Measurements from ENCODE around the gene IRF1. TPM values are rescaled to one million over a fixed set of nuclear protein-coding genes. Genes with fewer than 3 reads are reported as not detected.

Gene IRF1
- total and polyA plus RNA-seq, 2 of the 8 experiments (the other 6 are each of a cell fraction or from before 2014, with no cell fraction given) = 4.0 to 8.5 TPM

- Histone ChIP-seq H3K23ac (ENCODE audit: insufficient read length) (no peak overlapping the region), H3K4ac (replicated peaks; ENCODE audit: insufficient read length, low read depth, low read length) (peak overlapping the region; percentile 50), H3K18ac (ENCODE audit: extremely low read depth, low read length) (no peak overlapping the region), H2AK5ac (ENCODE audit: low read depth, low read length) (0 out of 2 replicates have a peak overlapping the region, but pooled peaks have one; percentile 65), H4K8ac (ENCODE audit: extremely low read depth, insufficient read depth, low read length) (no peak overlapping the region), H3K23me2 (ENCODE audit: low read depth, low read length) (no peaks in the 10 kb centered on the region), H3K79me1 (ENCODE audit: low read depth, low read length) (no peaks in the 10 kb centered on the region), H2BK15ac (ENCODE audit: low read length) (no peak overlapping the region), H4K5ac (ENCODE audit: insufficient read length, low read depth, low read length) (no peak overlapping the region), H3K4me2 (ENCODE audit: insufficient read depth in 1 of 2, low read depth in 2 of 2, low read length in 2 of 2) (no peak overlapping the region), H3K4me1 (replicated peaks in 1 of 4; ENCODE audit: control insufficient read depth in 3 of 4, insufficient read depth in 4 of 4, low read length in 3 of 4) (peaks cover 0 to 10% (median 0%) of the 10 kb centered on the region in 4 experiments; a peak in 2 of 7 replicates), H3K9me3 (ENCODE audit: insufficient read depth in 2 of 2, low read depth in 1 of 2, low read length in 1 of 2) (no peaks in the 10 kb centered on the region), H2BK5ac (ENCODE audit: low read depth, low read length) (no peak overlapping the region), H2BK12ac (ENCODE audit: low read depth, low read length) (no peak overlapping the region), H4K20me1 (replicated peaks in 1 of 2; ENCODE audit: control insufficient read depth in 1 of 2, insufficient read depth in 2 of 2, low read length in 2 of 2) (no peaks in the 10 kb centered on the region), H3K14ac (ENCODE audit: insufficient read length) (no peak overlapping the region), H3K56ac (replicated peaks; ENCODE audit: insufficient read length, low read depth, low read length) (no peak overlapping the region), H3K79me2 (ENCODE audit: control insufficient read depth in 1 of 2, insufficient read depth in 2 of 2, low read length in 2 of 2) (no peaks in the 10 kb centered on the region), H3K27me3 (replicated peaks in 1 of 4; ENCODE audit: control insufficient read depth in 3 of 4, extremely low read depth in 1 of 4, insufficient read depth in 3 of 4, low read length in 3 of 4) (no peaks in the 10 kb centered on the region), H3K4me3 (ENCODE audit: extremely low read depth in 1 of 4, insufficient read depth in 2 of 4, low read depth in 3 of 4, low read length in 4 of 4) (no peak overlapping the region), H2AFZ (ENCODE audit: low read length) (no peak overlapping the region), H2BK20ac (ENCODE audit: low read length) (no peak overlapping the region), H3K36me3 (ENCODE audit: control insufficient read depth in 2 of 4, insufficient read depth in 4 of 4, low read length in 3 of 4) (no peaks in the 10 kb centered on the region), H2BK120ac (replicated peaks; ENCODE audit: low read depth, low read length) (no peak overlapping the region), H4K91ac (replicated peaks; ENCODE audit: insufficient read length, low read length) (no peak overlapping the region), H3K27ac (ENCODE audit: low read depth, low read length) (no peak overlapping the region), H3K9ac (replicated peaks in 1 of 4; ENCODE audit: extremely low read depth in 1 of 4, low read depth in 3 of 4, low read length in 3 of 4) (no peak overlapping the region)
- FAIRE-seq (no peak), DNase-seq (ENCODE audit: low read depth in 1 of 2, low spot score in 2 of 2) (no peak)
- ChIA-PET POLR2A (ENCODE audit: partially characterized antibody) (interaction anchor here (0.9 to 2.9 kb wide), 5 partner anchors 9 to 23 kb away, joined by 3 to 25 read pairs (median 5); partner anchors contain the start of gene IRF1), CTCF (ENCODE audit: partially characterized antibody) (interaction anchor here (0.9 to 9.6 kb wide), 9 partner anchors 9 to 57 kb away, joined by 3 to 77 read pairs (median 7); partner anchors contain the start of gene IRF1)
- 87% methylated on average over 1 of the region's 1 CpG; no CpG with 5 or more reads in 1 of the 2 experiments for WGBS, 2 experiments (ENCODE audit: extremely low coverage in 1 of 2, insufficient coverage in 1 of 2, insufficient read length in 1 of 2, insufficient replicate concordance in 2 of 2, low coverage in 1 of 2, low lambda C conversion rate in 2 of 2, missing lambda C conversion rate in 1 of 2)
- TF ChIP-seq HDAC6 (IDR thresholded peaks at IDR 0.05; ENCODE audit: low read depth, low read length) (no peak), JUND (IDR thresholded peaks at IDR 0.05; ENCODE audit: low read length) (no peak), ATF2 (IDR thresholded peaks at IDR 0.05; ENCODE audit: low read length) (no peak), EZH2 (IDR thresholded peaks at IDR 0.05; ENCODE audit: low read depth, low read length, severe bottlenecking) (no peak), TEAD4 (IDR thresholded peaks at IDR 0.05; ENCODE audit: low read depth, low read length) (no peak), JUN (IDR thresholded peaks at IDR 0.05; ENCODE audit: low read depth, low read length) (no peak), CTCF (IDR thresholded peaks at IDR 0.05; ENCODE audit: control extremely low read depth in 1 of 3, insufficient read depth in 1 of 3, low read depth in 1 of 3, low read length in 3 of 3) (no peak), EGR1 (IDR thresholded peaks at IDR 0.05; ENCODE audit: borderline replicate concordance, low read depth, low read length) (no peak), SAP30 (IDR thresholded peaks at IDR 0.05; ENCODE audit: insufficient read depth, insufficient replicate concordance, low read length) (no peak)
Measured at GRCh38 chr5:132473668-132474067, 16.9 kb downstream of the IRF1 start.

Measured in H1 (cell line).